Activated T-helper 17 cell treated with anti-CD3 and anti-CD28 coated beads, Interleukin-2, amount 50 U/mL, for 72 hours (primary cell): ENCODE measurements around the gene SLC15A1. TPM values are rescaled to one million over a fixed set of nuclear protein-coding genes. Genes with fewer than 3 reads are reported as not detected.
A peak's percentile ranks its signal among the peaks of the same experiment; 100 is the strongest.

ENCODE experiments used
- ATAC-seq: fragments of 150-1000 bp; cut with Tn5 transposase; replicated peaks from 2 replicates; pipeline ENCODE4 v1.10.0; 2021; ENCODE audit warnings: mild to moderate bottlenecking, moderate library complexity
- H3K27ac Mint-ChIP-seq: one replicate; pipeline ENCODE4 v1.8.0; 2022; ENCODE audit warnings: mixed read lengths
- H3K27me3 Mint-ChIP-seq: one replicate; pipeline ENCODE4 v1.8.0; 2022; ENCODE audit warnings: mixed read lengths
- H3K36me3 Mint-ChIP-seq: one replicate; pipeline ENCODE4 v1.8.0; 2022; ENCODE audit warnings: low read depth, mild to moderate bottlenecking, mixed read lengths
- H3K4me1 Mint-ChIP-seq: one replicate; pipeline ENCODE4 v1.8.0; 2022; ENCODE audit warnings: mixed read lengths
- H3K4me3 Mint-ChIP-seq: one replicate; pipeline ENCODE4 v1.8.0; 2022; ENCODE audit warnings: mild to moderate bottlenecking, mixed read lengths
- H3K9me3 Mint-ChIP-seq: one replicate; pipeline ENCODE4 v1.8.0; 2022; ENCODE audit warnings: mixed read lengths
- total RNA-seq, 2 donors: library from RNA; stranded (reverse); gene quantifications; one replicate each; pipeline ENCODE4 v1.2.3, GENCODE V29; 2022

Gene SLC15A1
- total RNA-seq, 2 donors from 2014 or later, result not detected

- peaks cover 7% of the 10 kb centered on the region for H3K4me1 Mint-ChIP-seq
- H3K9me3 Mint-ChIP-seq, result no peaks in the 10 kb centered on the region
- H3K27ac Mint-ChIP-seq, result no peak overlapping the region
- no peaks in the 10 kb centered on the region for H3K36me3 Mint-ChIP-seq
- peaks cover 4% of the 10 kb centered on the region for H3K27me3 Mint-ChIP-seq
- H3K4me3 Mint-ChIP-seq, result no peak overlapping the region
- ATAC-seq, result no peak
Observed at GRCh38 chr13:98786023-98786422, 33.6 kb upstream of the SLC15A1 start.

- H3K36me3 Mint-ChIP-seq, result no peaks in the 10 kb centered on the region
- no peak overlapping the region for H3K27ac Mint-ChIP-seq
- no peaks in the 10 kb centered on the region for H3K9me3 Mint-ChIP-seq
Observed at GRCh38 chr13:98785405-98785804, 32.9 kb upstream of the SLC15A1 start.

DNA sequence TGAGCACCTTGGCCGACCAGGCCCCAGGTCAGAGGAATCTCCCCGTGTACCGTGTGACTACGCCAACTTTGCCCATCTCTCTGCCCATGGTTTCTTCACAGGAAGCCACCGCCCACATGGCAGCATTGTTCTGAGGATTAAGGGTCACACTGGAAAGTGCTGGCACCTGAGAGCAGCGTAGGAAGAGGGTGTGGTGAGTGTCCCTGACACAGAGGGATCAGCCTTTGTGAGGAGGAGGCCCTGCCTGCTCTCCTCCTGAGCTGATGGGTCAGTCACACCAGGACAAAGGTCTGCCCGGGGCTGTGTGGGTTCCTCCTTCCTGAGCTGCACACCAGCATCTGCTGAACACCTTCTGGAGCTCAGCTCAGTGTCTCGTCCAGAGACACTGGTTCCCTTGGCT lies 32.2 kb upstream of the SLC15A1 start:
- peak; percentile 24 for ATAC-seq
- no peaks in the 10 kb centered on the region for H3K9me3 Mint-ChIP-seq
- no peak overlapping the region for H3K4me3 Mint-ChIP-seq
- H3K27me3 Mint-ChIP-seq, result peaks cover 4% of the 10 kb centered on the region
- peaks cover 7% of the 10 kb centered on the region for H3K4me1 Mint-ChIP-seq
- no peaks in the 10 kb centered on the region for H3K36me3 Mint-ChIP-seq
- no peak overlapping the region for H3K27ac Mint-ChIP-seq

More at GRCh38 chr13:98785405-98785804, 32.9 kb upstream of the SLC15A1 start:
- no peak for ATAC-seq
- Mint-ChIP-seq H3K4me1 (peaks cover 7% of the 10 kb centered on the region), H3K27me3 (peaks cover 4% of the 10 kb centered on the region), H3K4me3 (no peak overlapping the region)

DNA sequence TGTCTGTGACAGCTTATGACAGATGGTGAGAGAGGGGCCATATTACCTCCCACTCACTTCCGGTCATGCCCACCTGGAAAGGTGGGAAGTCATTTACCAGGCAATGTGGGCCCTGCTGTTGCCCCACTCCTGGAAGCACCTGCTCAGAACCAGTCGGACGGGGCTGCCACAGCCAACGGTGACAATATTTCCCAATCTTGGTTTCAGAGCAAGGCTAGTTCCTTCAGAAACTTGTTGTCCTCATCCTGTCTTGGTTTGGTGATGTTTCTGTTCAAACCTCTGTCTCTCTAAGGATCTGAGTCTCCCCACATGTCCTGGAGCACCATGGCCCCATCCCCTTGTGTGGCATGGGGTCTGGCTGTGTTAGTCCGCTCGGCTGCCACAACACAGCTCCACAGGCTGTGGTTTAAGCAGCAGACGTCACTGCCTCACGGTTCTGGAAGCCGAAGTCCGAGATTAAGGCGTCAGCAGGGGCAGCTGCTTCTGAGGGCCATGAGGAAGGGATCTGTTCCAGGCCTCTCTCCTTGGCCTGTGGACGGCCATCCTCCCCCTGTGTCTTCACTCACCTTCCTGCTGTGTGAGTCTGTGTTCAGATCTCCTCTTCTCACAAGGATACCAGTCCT lies 31.5 kb upstream of the SLC15A1 start:
- no peak for ATAC-seq
- Mint-ChIP-seq H3K36me3 (no peaks in the 10 kb centered on the region), H3K27ac (no peak overlapping the region), H3K9me3 (no peaks in the 10 kb centered on the region), H3K4me3 (no peak overlapping the region), H3K4me1 (no peaks in the 10 kb centered on the region), H3K27me3 (peaks cover 5% of the 10 kb centered on the region)

- ATAC-seq, result no peak
- peaks cover 14% of the 10 kb centered on the region for H3K27me3 Mint-ChIP-seq
- no peak overlapping the region for H3K4me3 Mint-ChIP-seq
- H3K4me1 Mint-ChIP-seq, result no peaks in the 10 kb centered on the region
- no peaks in the 10 kb centered on the region for H3K36me3 Mint-ChIP-seq
- H3K9me3 Mint-ChIP-seq, result no peaks in the 10 kb centered on the region
- H3K27ac Mint-ChIP-seq, result no peak overlapping the region
Observed at GRCh38 chr13:98782654-98783053, 30.2 kb upstream of the SLC15A1 start.

GRCh38 chr13:98781905-98782304 lies 29.4 kb upstream of the SLC15A1 start:
- no peak for ATAC-seq
- Mint-ChIP-seq H3K4me1 (no peaks in the 10 kb centered on the region), H3K27me3 (peaks cover 14% of the 10 kb centered on the region), H3K4me3 (no peak overlapping the region), H3K9me3 (no peaks in the 10 kb centered on the region), H3K36me3 (no peaks in the 10 kb centered on the region), H3K27ac (no peak overlapping the region)

DNA sequence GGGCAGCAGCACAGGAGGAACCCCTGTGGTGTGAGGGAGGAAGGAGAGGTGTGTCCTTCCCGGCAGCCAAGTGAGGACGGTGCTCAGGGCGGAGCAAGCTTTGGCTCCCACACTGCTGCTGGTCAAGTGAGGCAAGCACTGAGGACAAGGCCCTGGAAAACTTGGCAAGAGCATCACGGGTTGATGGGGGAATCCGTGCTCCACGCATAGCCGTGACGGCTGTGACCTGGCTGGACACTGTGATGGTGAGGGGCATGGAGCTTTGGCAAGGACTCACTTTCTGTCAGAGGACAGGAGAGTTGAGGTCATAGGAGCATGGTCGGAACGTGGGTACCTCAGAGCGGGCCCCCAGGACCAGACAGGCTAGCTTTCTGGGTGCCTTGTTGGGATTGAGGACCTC lies 29.0 kb upstream of the SLC15A1 start:
- H3K4me3 Mint-ChIP-seq, result no peak overlapping the region
- no peaks in the 10 kb centered on the region for H3K9me3 Mint-ChIP-seq
- no peak for ATAC-seq
- H3K4me1 Mint-ChIP-seq, result no peaks in the 10 kb centered on the region
- no peaks in the 10 kb centered on the region for H3K36me3 Mint-ChIP-seq
- H3K27me3 Mint-ChIP-seq, result peaks cover 14% of the 10 kb centered on the region
- no peak overlapping the region for H3K27ac Mint-ChIP-seq

DNA sequence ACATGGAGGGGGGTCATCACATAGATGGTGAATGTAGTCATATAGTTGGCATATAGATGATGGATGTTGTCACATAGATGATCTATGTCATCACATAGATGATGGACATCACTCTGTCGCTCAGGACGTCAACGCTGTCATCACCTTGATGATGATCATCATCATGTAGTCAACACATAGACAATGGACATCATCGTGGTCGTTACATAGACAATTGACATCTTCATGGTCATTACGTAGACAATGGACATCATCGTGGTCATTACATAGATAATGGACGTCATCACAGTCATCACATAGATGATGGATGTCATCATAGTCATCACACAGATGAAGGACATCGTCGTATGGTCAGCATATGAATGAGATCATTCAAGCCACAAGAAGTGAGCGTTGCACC lies 28.6 kb upstream of the SLC15A1 start:
- Mint-ChIP-seq H3K27ac (no peak overlapping the region), H3K27me3 (peaks cover 14% of the 10 kb centered on the region), H3K4me1 (no peaks in the 10 kb centered on the region), H3K4me3 (no peak overlapping the region), H3K9me3 (no peaks in the 10 kb centered on the region), H3K36me3 (no peaks in the 10 kb centered on the region)
- ATAC-seq, result no peak

GRCh38 chr13:98780451-98780850 lies 28.0 kb upstream of the SLC15A1 start:
- Mint-ChIP-seq H3K36me3 (no peaks in the 10 kb centered on the region), H3K27ac (no peak overlapping the region), H3K4me3 (no peak overlapping the region), H3K4me1 (no peaks in the 10 kb centered on the region), H3K9me3 (no peaks in the 10 kb centered on the region), H3K27me3 (peaks cover 14% of the 10 kb centered on the region)
- no peak for ATAC-seq

- Mint-ChIP-seq H3K27me3 (peaks cover 14% of the 10 kb centered on the region), H3K27ac (no peak overlapping the region), H3K36me3 (no peaks in the 10 kb centered on the region), H3K4me1 (no peaks in the 10 kb centered on the region), H3K4me3 (no peak overlapping the region), H3K9me3 (no peaks in the 10 kb centered on the region)
- no peak for ATAC-seq
Observed at GRCh38 chr13:98779695-98780094, 27.2 kb upstream of the SLC15A1 start.

GRCh38 chr13:98778749-98779148 lies 26.3 kb upstream of the SLC15A1 start:
- Mint-ChIP-seq H3K36me3 (no peaks in the 10 kb centered on the region), H3K4me3 (no peak overlapping the region), H3K27ac (no peak overlapping the region), H3K9me3 (no peaks in the 10 kb centered on the region), H3K27me3 (peaks cover 14% of the 10 kb centered on the region), H3K4me1 (no peaks in the 10 kb centered on the region)
- no peak for ATAC-seq

DNA sequence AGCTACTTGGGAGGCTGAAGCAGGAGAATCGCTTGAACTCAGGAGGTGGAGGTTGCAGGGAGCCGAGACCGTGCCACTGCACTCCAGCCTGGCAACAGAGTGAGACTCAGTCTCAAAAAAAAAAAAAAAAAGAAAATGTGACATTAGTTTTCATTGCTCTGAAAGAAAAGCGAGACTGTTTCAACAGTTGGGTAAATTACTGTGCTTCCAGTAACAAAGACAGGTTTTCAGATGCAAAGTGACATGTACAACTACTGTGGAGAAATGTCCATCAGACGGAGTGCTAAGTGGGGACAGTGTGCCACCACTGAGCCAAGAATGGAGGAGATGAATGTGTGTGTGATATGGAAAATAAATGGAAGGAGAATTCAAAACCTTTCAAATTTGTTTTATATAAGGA lies 24.2 kb upstream of the SLC15A1 start:
- no peaks in the 10 kb centered on the region for H3K36me3 Mint-ChIP-seq
- no peak for ATAC-seq
- peaks cover 14% of the 10 kb centered on the region for H3K27me3 Mint-ChIP-seq
- peaks cover under 1% of the 10 kb centered on the region for H3K9me3 Mint-ChIP-seq
- H3K4me3 Mint-ChIP-seq, result no peak overlapping the region
- H3K27ac Mint-ChIP-seq, result no peak overlapping the region
- H3K4me1 Mint-ChIP-seq, result no peaks in the 10 kb centered on the region

GRCh38 chr13:98775844-98776598 lies 23.5 kb upstream of the SLC15A1 start:
- Mint-ChIP-seq H3K36me3 (no peaks in the 10 kb centered on the region), H3K9me3 (peaks cover 7% of the 10 kb centered on the region), H3K4me1 (no peaks in the 10 kb centered on the region), H3K27ac (no peak overlapping the region), H3K27me3 (peaks cover 11% of the 10 kb centered on the region), H3K4me3 (no peak overlapping the region)
- no peak for ATAC-seq

DNA sequence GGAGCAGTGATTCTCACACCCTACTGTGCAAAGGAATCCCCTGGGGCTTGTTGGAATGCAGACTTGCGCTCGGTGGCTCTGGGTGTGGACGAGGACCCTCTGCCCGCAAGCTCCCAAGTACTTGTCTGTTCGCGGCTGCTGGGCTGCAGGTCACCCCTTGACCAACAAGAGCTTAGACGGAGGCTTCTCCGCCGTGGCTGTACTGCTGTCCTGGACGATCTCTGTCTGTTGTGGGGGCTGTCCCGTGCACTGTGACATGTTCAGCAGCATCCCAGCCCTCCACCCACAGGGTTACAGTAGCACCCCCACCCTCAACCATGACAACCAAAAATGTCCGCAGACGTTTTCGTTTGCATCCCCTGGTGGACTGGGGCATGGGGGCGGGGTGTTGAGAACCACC lies 22.9 kb upstream of the SLC15A1 start:
- no peak overlapping the region for H3K27ac Mint-ChIP-seq
- ATAC-seq, result no peak
- H3K9me3 Mint-ChIP-seq, result peaks cover 9% of the 10 kb centered on the region
- no peaks in the 10 kb centered on the region for H3K4me1 Mint-ChIP-seq
- H3K36me3 Mint-ChIP-seq, result no peaks in the 10 kb centered on the region
- H3K27me3 Mint-ChIP-seq, result peaks cover 11% of the 10 kb centered on the region
- no peak overlapping the region for H3K4me3 Mint-ChIP-seq

DNA sequence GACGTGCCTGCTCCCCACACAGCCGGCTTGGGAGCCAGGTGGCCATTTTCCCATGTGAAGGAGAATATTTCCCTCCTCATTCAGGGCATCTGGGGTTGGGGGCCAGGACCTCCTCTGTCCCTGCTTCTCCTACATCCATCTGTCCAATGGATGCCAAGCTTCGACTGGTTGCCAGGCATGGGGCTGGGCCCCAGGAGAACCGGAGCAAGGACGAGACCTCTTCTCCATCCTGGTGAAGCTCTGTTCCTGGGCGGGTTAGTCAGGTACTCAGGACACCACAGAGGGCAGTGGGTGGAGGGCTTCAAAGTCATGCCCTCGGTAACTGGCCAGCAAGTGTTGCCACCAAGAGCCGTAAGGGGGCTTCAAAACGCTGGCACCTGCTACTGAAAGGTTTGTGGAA lies 22.3 kb upstream of the SLC15A1 start:
- Mint-ChIP-seq H3K27ac (no peak overlapping the region), H3K4me3 (no peak overlapping the region), H3K4me1 (no peaks in the 10 kb centered on the region), H3K9me3 (peaks cover 14% of the 10 kb centered on the region), H3K27me3 (peaks cover 16% of the 10 kb centered on the region), H3K36me3 (no peaks in the 10 kb centered on the region)
- no peak for ATAC-seq
